D721Med (cell line): ENCODE data around the gene ARHGEF38.

Experiments
- DNase-seq: peaks from one replicate; pipeline ENCODE4 v3.0.0; 2011; ENCODE audit warnings: low spot score; ENCODE audit not compliant: insufficient read length
- FAIRE-seq: peaks from 2 replicates; lab custom pipeline; 2011; peaks lifted over from hg19 to GRCh38; lab: Jason Lieb, UNC
- CTCF ChIP-seq: IDR thresholded peaks from 2 replicates; pipeline ENCODE4 v1.5.1; 2012; ENCODE audit warnings: mild to moderate bottlenecking, control low read depth; ENCODE audit not compliant: insufficient read depth; ENCODE audit errors: missing control alignments

The ARHGEF38 gene

DNA sequence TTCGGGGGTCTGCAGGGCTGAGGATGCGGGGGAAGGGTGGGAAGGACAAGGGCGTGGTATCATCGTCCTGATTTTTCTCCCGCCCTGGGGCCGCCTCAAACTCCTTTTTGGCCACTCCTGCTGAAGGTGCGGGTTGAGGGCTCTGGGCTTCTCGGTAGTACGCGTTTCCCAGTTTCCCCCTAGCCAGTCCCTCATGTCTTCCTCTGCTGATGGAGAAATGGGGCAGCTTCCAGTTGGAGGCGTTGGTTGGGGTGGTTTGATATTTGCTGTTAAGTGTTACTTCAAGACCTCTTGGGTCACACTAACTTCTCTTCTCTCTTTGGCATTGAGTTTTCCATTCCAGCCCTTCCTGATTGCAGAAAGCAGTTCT, 156.6 kb downstream of the ARHGEF38 start:
- DNase-seq, result no peak
- TF ChIP-seq CTCF, result no peak
- no peak for FAIRE-seq

DNA sequence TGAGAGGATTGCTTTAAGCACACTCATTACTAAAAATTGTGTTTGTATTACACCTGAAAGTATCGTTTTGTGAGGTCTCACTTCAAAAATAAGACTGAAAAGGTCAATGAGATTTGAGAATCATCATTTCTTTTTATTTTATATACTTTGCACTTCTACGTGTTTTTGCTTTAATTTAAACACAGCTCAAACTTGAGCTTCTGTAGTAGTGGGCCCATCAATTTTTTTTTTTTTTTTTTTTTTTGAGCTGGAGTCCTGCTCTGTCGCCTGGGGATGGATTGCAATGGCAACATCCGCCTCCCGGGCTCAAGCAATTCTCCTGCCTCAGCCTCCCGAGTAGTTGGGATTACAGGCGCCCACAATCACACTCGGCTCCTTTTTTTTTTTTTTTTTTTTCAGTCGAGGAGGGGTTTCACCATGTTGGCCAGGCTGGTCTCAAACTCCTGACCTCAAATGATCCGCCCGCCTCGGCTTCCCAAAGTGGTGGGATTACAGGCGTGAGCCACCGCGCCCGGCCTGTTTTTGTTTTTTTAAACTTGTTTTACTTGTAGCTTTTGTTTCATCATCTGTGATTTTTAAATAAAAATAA, 157.7 kb downstream of the ARHGEF38 start:
- no peak for DNase-seq
- no peak for TF ChIP-seq CTCF
- no peak for FAIRE-seq

DNA sequence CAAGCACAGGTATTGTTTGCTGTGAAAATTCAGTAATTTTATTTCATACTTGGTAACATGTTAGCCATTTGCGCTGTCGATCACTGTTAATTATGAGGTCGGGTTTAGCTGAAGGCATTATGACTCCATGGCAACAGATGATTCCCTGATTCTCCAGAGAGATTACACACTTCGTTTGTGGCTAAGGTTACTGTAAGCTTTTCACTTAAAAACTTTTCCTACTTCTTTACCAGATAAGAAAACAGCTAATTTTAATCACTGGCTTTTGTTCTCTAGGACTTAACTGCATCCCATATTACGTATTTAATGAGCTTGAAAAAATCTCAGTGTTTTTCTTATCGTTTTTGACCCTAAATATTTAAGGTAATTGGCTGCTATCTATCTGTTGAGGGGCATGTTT, 158.3 kb downstream of the ARHGEF38 start:
- DNase-seq, result no peak
- no peak for TF ChIP-seq CTCF
- peak; percentile 96 for FAIRE-seq

- no peak for TF ChIP-seq CTCF
- no peak for DNase-seq
- no peak for FAIRE-seq
Observed at GRCh38 chr4:105712766-105713165, 160.3 kb downstream of the ARHGEF38 start.

GRCh38 chr4:105714071-105714521, 161.7 kb downstream of the ARHGEF38 start:
- DNase-seq, result no peak
- TF ChIP-seq CTCF, result no peak
- FAIRE-seq, result no peak

DNA sequence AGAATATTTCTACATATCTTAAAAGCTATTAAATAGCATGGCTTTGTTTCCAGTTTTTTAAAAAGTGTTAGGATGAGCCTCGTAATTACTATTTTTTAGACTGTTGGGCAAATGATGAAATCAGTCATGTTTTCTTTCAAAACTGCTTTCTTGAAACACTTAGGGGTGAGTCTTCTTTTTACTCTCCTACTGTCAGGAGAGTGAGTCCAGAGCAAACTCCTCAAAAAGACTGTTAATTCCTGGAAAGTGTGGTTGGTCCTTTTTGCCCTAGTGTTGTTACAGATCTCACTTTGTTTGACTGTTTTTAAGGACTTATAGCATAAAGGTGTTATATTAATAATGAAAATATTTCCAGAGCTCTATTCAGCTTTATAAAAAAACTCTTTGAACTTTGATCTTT, 162.5 kb downstream of the ARHGEF38 start:
- DNase-seq (no peak), FAIRE-seq (no peak)
- no peak for TF ChIP-seq CTCF

GRCh38 chr4:105715692-105716278, 163.4 kb downstream of the ARHGEF38 start:
- FAIRE-seq, result no peak
- no peak for DNase-seq
- peak; percentile 56 for TF ChIP-seq CTCF
